ENCODE results near the gene IRF4. TPM values are rescaled to one million over a fixed set of nuclear protein-coding genes. Genes with fewer than 3 reads are reported as not detected.

The IRF4 gene
- total RNA-seq, 2 experiments from 2014 or later, result 189 to 291 TPM

DNA sequence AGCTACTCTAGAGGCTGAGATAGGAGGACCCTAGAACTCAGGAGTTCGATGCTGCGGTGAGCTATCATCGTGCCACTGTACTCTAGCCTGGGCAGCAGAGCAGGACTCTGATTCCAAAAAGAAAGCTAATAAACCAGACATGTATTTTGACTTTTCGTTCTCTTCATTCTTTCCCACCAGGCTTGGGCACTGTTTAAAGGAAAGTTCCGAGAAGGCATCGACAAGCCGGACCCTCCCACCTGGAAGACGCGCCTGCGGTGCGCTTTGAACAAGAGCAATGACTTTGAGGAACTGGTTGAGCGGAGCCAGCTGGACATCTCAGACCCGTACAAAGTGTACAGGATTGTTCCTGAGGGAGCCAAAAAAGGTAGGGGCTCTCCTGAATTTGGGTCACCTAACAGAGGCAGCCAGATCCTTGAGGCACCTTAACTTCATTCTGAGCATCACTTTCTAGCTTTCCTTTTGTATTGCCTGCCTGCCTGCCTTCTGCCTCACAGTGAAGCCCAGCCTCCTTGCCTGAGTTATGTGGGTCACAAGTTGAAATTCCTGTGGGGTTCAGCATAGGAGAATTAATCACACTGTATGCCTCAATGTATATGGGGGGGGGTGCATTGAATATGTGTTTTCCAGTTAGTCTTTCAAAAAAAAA, 3.2 kb downstream of the IRF4 start:
- peaks cover 73% of the 10 kb centered on the region for H3K36me3 ChIP-seq (ENCODE audit: insufficient read depth, low read length)
- POLR2A ChIA-PET, result interaction anchor here (0.6 to 9.4 kb wide), 10 partner anchors 13 to 317 kb away, joined by 3 to 95 read pairs (median 3); no protein-coding TSS in a partner anchor
- intact Hi-C loops (cut with micrococcal nuclease; ENCODE audit: unreplicated experiment), result loop anchor here (5.0 to 10.0 kb wide), 2 partner anchors 42 to 320 kb away; no protein-coding TSS in a partner anchor
- H3K4me3 ChIP-seq (ENCODE audit: low read depth, low read length, poor library complexity, severe bottlenecking), result peak overlapping the region; percentile 98
- H3K9me3 ChIP-seq (ENCODE audit: low read length), result no peaks in the 10 kb centered on the region
- peak overlapping the region; percentile 83 for H3K4me2 ChIP-seq (ENCODE audit: low read length)
- no peak for DNase-seq (ENCODE audit: low spot score)
- H3K79me2 ChIP-seq (ENCODE audit: insufficient read depth, low read depth, low read length), result peaks cover 56% of the 10 kb centered on the region
- H4K20me1 ChIP-seq (ENCODE audit: insufficient read depth, low read length), result peaks cover 20% of the 10 kb centered on the region; the same call in 1 of the 2 replicates
- no peaks in the 10 kb centered on the region for H3K9me2 ChIP-seq (ENCODE audit: insufficient read depth, low read length)
- peaks cover 68% of the 10 kb centered on the region for H3K4me1 ChIP-seq (ENCODE audit: insufficient read depth, low read length, poor library complexity, severe bottlenecking)
- H2AFZ ChIP-seq (ENCODE audit: low read length), result no peak overlapping the region
- CTCF ChIA-PET (ENCODE audit: unreplicated experiment), result no interaction called here
- TF ChIP-seq CTCF (conservative IDR thresholded peaks at IDR 0.05; ENCODE audit: low read length), result no peak
- TF ChIP-seq EZH2phosphoT487 (IDR thresholded peaks at IDR 0.05; ENCODE audit: borderline replicate concordance, low read depth, low read length), result no peak
- no peak overlapping the region for H3K27ac ChIP-seq (ENCODE audit: low read depth, low read length, poor library complexity, severe bottlenecking)
- BruUV-seq (replicated peaks), result no TSS peak

DNA sequence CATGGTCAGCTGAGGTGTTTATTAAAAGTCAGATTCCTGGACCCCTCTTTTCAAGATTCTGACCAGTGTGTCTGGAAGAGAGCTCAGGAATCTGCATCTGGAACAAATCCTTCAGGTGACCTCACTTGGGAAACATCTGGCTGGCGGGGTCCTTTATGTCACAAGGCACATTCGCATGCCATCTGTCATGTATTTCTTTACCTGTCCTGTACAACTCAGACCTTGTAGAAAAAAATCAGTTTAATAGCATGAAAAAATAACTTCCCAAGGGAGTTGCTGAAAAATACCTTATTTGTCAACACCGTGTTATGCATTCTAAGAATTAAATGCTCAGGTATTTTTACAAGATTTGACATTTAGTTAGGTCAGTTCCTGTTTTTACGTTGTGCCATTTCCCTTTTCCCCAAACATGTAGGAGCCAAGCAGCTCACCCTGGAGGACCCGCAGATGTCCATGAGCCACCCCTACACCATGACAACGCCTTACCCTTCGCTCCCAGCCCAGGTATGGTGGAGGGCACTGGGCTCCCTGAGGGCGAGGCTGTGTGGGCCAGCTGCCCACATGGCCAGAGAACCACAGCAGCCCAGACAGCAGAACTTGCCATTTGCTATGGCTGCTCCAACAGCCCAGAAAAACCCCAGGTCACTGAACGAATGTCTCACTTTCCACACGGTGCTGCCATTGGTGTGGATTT, 4.0 kb downstream of the IRF4 start:
- BruUV-seq (replicated peaks), result no TSS peak

More for the DNA sequence above, 4.0 kb downstream of the IRF4 start:
- no peak for DNase-seq (ENCODE audit: low spot score)
- TF ChIP-seq EZH2phosphoT487 (IDR thresholded peaks at IDR 0.05; ENCODE audit: borderline replicate concordance, low read depth, low read length) (no peak), CTCF (conservative IDR thresholded peaks at IDR 0.05; ENCODE audit: low read length) (no peak)
- peaks cover 81% of the 10 kb centered on the region for H3K36me3 ChIP-seq (ENCODE audit: insufficient read depth, low read length)
- no peaks in the 10 kb centered on the region for H3K9me2 ChIP-seq (ENCODE audit: insufficient read depth, low read length)
- peaks cover 64% of the 10 kb centered on the region for H3K79me2 ChIP-seq (ENCODE audit: insufficient read depth, low read depth, low read length)
- H3K4me2 ChIP-seq (ENCODE audit: low read length), result no peak overlapping the region
- ChIA-PET POLR2A (interaction anchor here (0.8 to 9.4 kb wide), 6 partner anchors 13 to 175 kb away, joined by 3 to 95 read pairs (median 3); no protein-coding TSS in a partner anchor), CTCF (ENCODE audit: unreplicated experiment) (no interaction called here)
- H3K4me3 ChIP-seq (ENCODE audit: low read depth, low read length, poor library complexity, severe bottlenecking), result no peak overlapping the region
- H3K4me1 ChIP-seq (ENCODE audit: insufficient read depth, low read length, poor library complexity, severe bottlenecking), result peaks cover 66% of the 10 kb centered on the region
- no peaks in the 10 kb centered on the region for H3K9me3 ChIP-seq (ENCODE audit: low read length)
- intact Hi-C loops (cut with micrococcal nuclease; ENCODE audit: unreplicated experiment), result loop anchor here (10.0 kb wide), 1 partner anchor 319 kb away; no protein-coding TSS in a partner anchor
- no peak overlapping the region for H2AFZ ChIP-seq (ENCODE audit: low read length)
- no peak overlapping the region for H3K27ac ChIP-seq (ENCODE audit: low read depth, low read length, poor library complexity, severe bottlenecking)
- peaks cover 20% of the 10 kb centered on the region; the same call in 1 of the 2 replicates for H4K20me1 ChIP-seq (ENCODE audit: insufficient read depth, low read length)

Measured in OCI-LY7 (cell line).